ENCODE data around the gene SWI5.

DNA sequence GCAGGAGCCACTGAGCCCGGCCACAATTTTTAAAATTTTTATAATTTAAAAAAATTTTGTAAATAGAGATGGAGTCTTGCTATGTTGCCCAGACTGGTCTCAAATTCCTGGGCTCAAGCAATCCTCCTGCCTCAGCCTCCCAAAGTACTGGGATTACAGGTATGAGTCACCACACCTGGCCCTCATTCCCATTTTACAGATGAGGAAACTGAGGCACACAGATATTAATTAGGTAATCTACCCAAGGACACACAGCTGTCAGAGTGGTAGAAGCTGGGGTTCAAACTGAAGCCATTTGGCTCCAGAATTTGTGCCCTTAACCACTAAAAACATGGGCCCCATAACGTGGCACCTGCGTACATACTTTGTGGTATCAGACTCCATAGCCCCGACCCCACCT is 38.6 kb downstream of the SWI5 start:
- TF ChIP-seq, protein P1, sequence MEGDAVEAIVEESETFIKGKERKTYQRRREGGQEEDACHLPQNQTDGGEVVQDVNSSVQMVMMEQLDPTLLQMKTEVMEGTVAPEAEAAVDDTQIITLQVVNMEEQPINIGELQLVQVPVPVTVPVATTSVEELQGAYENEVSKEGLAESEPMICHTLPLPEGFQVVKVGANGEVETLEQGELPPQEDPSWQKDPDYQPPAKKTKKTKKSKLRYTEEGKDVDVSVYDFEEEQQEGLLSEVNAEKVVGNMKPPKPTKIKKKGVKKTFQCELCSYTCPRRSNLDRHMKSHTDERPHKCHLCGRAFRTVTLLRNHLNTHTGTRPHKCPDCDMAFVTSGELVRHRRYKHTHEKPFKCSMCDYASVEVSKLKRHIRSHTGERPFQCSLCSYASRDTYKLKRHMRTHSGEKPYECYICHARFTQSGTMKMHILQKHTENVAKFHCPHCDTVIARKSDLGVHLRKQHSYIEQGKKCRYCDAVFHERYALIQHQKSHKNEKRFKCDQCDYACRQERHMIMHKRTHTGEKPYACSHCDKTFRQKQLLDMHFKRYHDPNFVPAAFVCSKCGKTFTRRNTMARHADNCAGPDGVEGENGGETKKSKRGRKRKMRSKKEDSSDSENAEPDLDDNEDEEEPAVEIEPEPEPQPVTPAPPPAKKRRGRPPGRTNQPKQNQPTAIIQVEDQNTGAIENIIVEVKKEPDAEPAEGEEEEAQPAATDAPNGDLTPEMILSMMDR (IDR thresholded peaks at IDR 0.05): no peak
- no peak for TF ChIP-seq EP300 (IDR thresholded peaks at IDR 0.05; ENCODE audit: low read depth)
- TF ChIP-seq POLR2AphosphoS5 (IDR thresholded peaks at IDR 0.05): no peak

Measured in transverse colon (tissue), 4 donors.